SU-DHL-6 (cell line): ENCODE measurements around the gene IFNAR2.

Experiments used
- EZH2phosphoT487 ChIP-seq: fragments of 200-600 bp; sonication (generic), shearing (Covaris generic); conservative IDR thresholded peaks from 2 replicates; pipeline ENCODE4 v1.6.1; 2018; ENCODE audit warnings: mild to moderate bottlenecking, antibody characterized with exemption, low read length, moderate library complexity, mixed read lengths
- TF ChIP-seq, protein P1 (sequence below): fragments of 200-600 bp; sonication (generic); IDR thresholded peaks from one replicate; pipeline ENCODE4 v1.5.1; 2017; ENCODE audit warnings: antibody characterized with exemption, mild to moderate bottlenecking, low read length, moderate library complexity; ENCODE audit not compliant: insufficient read depth, poor library complexity, severe bottlenecking

DNA sequence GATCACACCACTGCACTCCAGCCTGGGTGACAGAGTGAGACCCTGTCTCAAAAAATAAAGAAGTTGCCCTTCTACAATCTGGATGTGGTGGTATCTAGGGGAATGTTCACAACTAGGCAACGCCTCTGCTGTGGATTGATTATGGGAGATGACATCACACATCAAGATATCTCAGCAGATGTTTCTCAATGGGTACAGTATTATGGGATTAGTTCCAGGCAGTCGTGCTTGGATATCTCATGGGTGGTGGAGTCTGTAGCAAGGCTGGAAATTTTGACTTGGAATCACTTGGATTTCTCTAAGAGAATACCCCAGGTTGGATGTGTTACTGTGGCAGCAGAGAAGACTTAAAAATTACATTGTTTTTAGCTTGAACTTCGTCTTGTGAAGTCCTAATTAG, 7.7 kb downstream of the IFNAR2 start:
- TF ChIP-seq, protein P1, sequence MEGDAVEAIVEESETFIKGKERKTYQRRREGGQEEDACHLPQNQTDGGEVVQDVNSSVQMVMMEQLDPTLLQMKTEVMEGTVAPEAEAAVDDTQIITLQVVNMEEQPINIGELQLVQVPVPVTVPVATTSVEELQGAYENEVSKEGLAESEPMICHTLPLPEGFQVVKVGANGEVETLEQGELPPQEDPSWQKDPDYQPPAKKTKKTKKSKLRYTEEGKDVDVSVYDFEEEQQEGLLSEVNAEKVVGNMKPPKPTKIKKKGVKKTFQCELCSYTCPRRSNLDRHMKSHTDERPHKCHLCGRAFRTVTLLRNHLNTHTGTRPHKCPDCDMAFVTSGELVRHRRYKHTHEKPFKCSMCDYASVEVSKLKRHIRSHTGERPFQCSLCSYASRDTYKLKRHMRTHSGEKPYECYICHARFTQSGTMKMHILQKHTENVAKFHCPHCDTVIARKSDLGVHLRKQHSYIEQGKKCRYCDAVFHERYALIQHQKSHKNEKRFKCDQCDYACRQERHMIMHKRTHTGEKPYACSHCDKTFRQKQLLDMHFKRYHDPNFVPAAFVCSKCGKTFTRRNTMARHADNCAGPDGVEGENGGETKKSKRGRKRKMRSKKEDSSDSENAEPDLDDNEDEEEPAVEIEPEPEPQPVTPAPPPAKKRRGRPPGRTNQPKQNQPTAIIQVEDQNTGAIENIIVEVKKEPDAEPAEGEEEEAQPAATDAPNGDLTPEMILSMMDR, result no peak
- no peak for TF ChIP-seq EZH2phosphoT487
